HepG2 (cell line): ENCODE measurements around the gene ATP13A4. TPM values are rescaled to one million over a fixed set of nuclear protein-coding genes. Genes with fewer than 3 reads are reported as not detected.

Experiments used
- ATAC-seq: fragments of 200-7000 bp; cut with Tn5 transposase; 3 replicates; pipeline ENCODE4 v1.9.1; 2020; ENCODE audit warnings: mild to moderate bottlenecking, moderate library complexity
- BruUV-seq: library from RNA; stranded (reverse); fragments of 400-500 nt; replicated peaks from 2 replicates; lab custom pipeline; 2021; lab: Mats Ljungman, UMichigan
- CTCF ChIA-PET: fragments of 300-600 bp; formaldehyde crosslinking; extraction: SDS; loops from one replicate; lab custom pipeline; 2021; ENCODE audit warnings: low total read pairs, inconsistent platforms, low intra/inter-chr PET ratio; lab: Yijun Ruan, JAX
- POLR2A ChIA-PET: fragments of 350-600 bp; sonication (Branson Sonifier 250); formaldehyde crosslinking; loops from one replicate; lab custom pipeline; 2020; ENCODE audit warnings: antibody characterized with exemption, inconsistent platforms; lab: Yijun Ruan, JAX
- DNase-seq: peaks from one replicate; pipeline ENCODE4 v3.0.0-alpha.2; 2015; ENCODE audit warnings: low spot score
- FAIRE-seq: peaks from 3 replicates; lab custom pipeline; 2011; peaks lifted over from hg19 to GRCh38; lab: Jason Lieb, UNC
- H2AFZ ChIP-seq: one replicate; pipeline ENCODE4 v1.6.1; 2011; ENCODE audit warnings: low read length, inconsistent platforms
- H3K27ac ChIP-seq: fragments of 300-600 bp; 3 replicates; pipeline ENCODE4 v1.8.0; 2011; ENCODE audit warnings: mixed run types, mild to moderate bottlenecking, mixed read lengths, low read length, inconsistent platforms; ENCODE audit not compliant: insufficient read depth; ENCODE audit errors: extremely low read length
- H3K27me3 ChIP-seq, 2 experiments: fragments of 200-600 bp in 1 of 2; 2 replicates in 1 of 2; 3 replicates in 1 of 2; pipeline versions ENCODE4 v1.6.0 to v1.8.0; 2011; ENCODE audit warnings: low read length in 2 of 2, mild to moderate bottlenecking in 2 of 2, moderate library complexity in 2 of 2, inconsistent platforms in 1 of 2; ENCODE audit not compliant: insufficient read depth in 2 of 2, control insufficient read depth in 1 of 2
- H3K36me3 ChIP-seq, 2 experiments: fragments of 200-600 bp in 1 of 2; replicated peaks in 1 of 2; 2 replicates in 1 of 2; 3 replicates in 1 of 2; pipeline versions ENCODE4 v1.5.1 to v1.8.0; 2011; ENCODE audit warnings: low read length in 2 of 2, inconsistent platforms in 1 of 2; ENCODE audit not compliant: insufficient read depth in 2 of 2, control insufficient read depth in 1 of 2
- H3K4me1 ChIP-seq: 2 replicates; pipeline ENCODE4 v1.5.1; 2012; ENCODE audit warnings: low read length, inconsistent platforms; ENCODE audit not compliant: insufficient read depth
- H3K4me2 ChIP-seq: 2 replicates; pipeline ENCODE4 v1.6.0; 2011; ENCODE audit warnings: low read depth, low read length, inconsistent platforms
- H3K4me3 ChIP-seq, 3 experiments: fragments of 200-600 bp in 1 of 3; sonication (generic), shearing (Covaris generic) in 1 of 3; replicated peaks in 1 of 3; 2 replicates each; pipeline ENCODE4 v1.5.1; 2011 to 2016; ENCODE audit warnings: low read length in 3 of 3, inconsistent platforms in 2 of 3, low read depth in 2 of 3, mild to moderate bottlenecking in 2 of 3, control low read depth in 1 of 3, mixed read lengths in 1 of 3; ENCODE audit not compliant: insufficient read depth in 1 of 3
- H3K79me2 ChIP-seq: one replicate; pipeline ENCODE4 v1.6.1; 2011; ENCODE audit warnings: low read length, inconsistent platforms; ENCODE audit not compliant: insufficient read depth
- H3K9ac ChIP-seq: 2 replicates; pipeline ENCODE4 v1.6.0; 2011; ENCODE audit warnings: mild to moderate bottlenecking, low read depth, low read length, inconsistent platforms; ENCODE audit not compliant: insufficient read depth
- H3K9me3 ChIP-seq: 2 replicates; pipeline ENCODE4 v1.5.1; 2012; ENCODE audit warnings: mild to moderate bottlenecking, low read length
- H4K20me1 ChIP-seq: 2 replicates; pipeline ENCODE4 v1.6.0; 2011; ENCODE audit warnings: inconsistent platforms, mild to moderate bottlenecking, low read length, moderate library complexity; ENCODE audit not compliant: insufficient read depth
- ATF7 ChIP-seq, 2 experiments: fragments of 450-650 bp in 1 of 2; sonication (generic) in 1 of 2; formaldehyde crosslinking in 1 of 2; IDR thresholded peaks; 2 replicates each; pipeline versions ENCODE4 v1.4.0 to v1.6.1; 2016 to 2020; ENCODE audit warnings: antibody characterized with exemption in 1 of 2, mild to moderate bottlenecking in 1 of 2, missing genetic modification reagents in 1 of 2
- ZNF451 ChIP-seq: sonication (generic); formaldehyde crosslinking; IDR thresholded peaks from 2 replicates; pipeline ENCODE4 v1.5.0; 2020; ENCODE audit warnings: mild to moderate bottlenecking, missing genetic modification reagents
- WGBS: methylation state at CpG from one replicate; pipeline ENCODE4 v1.1.6; 2017; ENCODE audit warnings: low lambda C conversion rate; 5-methylcytosine and 5-hydroxymethylcytosine counted together
- in situ Hi-C: cut with HindIII; loops from 2 replicates; pipeline ENCODE4 v1.10.0; 2017; ENCODE audit warnings: low pct_unique_long_range_greater_than_20kb; ENCODE audit not compliant: extremely low pct_ligation_motif_present
- intact Hi-C: fragments of 100-400 bp; cut with micrococcal nuclease; formaldehyde crosslinking; loops from one replicate; pipeline ENCODE4 v1.10.0; 2022; ENCODE audit not compliant: unreplicated experiment
- polyA plus RNA-seq, 8 experiments: library from polyadenylated mRNA; depleted of rRNA in 3 of 8; stranded (reverse) in 7 of 8; unstranded in 1 of 8; fragments of >200 nt; fragmentation: Illumina TruSeq in 4 of 8; extraction: Trizol in 4 of 8; gene quantifications; 2 replicates each; pipeline versions ENCODE4 v1.2.1 to v1.2.3, GENCODE V29; 2011 to 2016; ENCODE audit warnings: low read depth in 4 of 8, missing spikeins in 1 of 8, mixed read lengths in 1 of 8; ENCODE audit not compliant: insufficient read depth in 1 of 8
- total RNA-seq, 5 experiments: library from RNA; depleted of rRNA; stranded (reverse); fragments of >200 nt; fragmentation: Illumina TruSeq; extraction: Trizol; gene quantifications; 2 replicates each; pipeline ENCODE4 v1.2.3, GENCODE V29; 2016; ENCODE audit warnings: low read depth in 1 of 5
- TF ChIP-seq, protein P1 (sequence below): sonication (generic); formaldehyde crosslinking; IDR thresholded peaks from 2 replicates; pipeline ENCODE4 v1.4.0; 2020; ENCODE audit warnings: missing genetic modification reagents

Gene ATP13A4
- total and polyA plus RNA-seq, 2 of the 13 experiments (the other 11 are each of a cell fraction or from before 2014, with no cell fraction given), result 0.01 to 0.07 TPM

DNA sequence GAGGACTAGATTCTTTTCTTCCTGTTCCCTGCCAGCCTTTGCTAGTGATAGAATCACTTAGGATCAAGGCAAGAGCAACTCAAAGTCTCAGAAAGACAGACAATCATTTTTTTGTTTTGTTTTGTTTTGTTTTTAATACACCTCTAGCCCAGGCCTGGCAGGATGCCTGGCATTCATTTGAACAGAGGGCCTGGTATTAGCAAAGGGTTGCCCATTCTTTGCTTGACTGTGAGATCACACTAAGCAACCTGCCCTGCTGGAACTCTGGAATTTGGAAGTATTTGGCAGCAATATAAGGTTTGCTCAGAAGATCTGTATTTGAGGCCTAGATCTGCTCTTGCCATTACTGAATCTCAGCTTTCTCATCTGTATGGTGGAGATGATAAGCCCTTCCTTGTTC is 154.4 kb downstream of the ATP13A4 start (continued):
- TF ChIP-seq, protein P1, sequence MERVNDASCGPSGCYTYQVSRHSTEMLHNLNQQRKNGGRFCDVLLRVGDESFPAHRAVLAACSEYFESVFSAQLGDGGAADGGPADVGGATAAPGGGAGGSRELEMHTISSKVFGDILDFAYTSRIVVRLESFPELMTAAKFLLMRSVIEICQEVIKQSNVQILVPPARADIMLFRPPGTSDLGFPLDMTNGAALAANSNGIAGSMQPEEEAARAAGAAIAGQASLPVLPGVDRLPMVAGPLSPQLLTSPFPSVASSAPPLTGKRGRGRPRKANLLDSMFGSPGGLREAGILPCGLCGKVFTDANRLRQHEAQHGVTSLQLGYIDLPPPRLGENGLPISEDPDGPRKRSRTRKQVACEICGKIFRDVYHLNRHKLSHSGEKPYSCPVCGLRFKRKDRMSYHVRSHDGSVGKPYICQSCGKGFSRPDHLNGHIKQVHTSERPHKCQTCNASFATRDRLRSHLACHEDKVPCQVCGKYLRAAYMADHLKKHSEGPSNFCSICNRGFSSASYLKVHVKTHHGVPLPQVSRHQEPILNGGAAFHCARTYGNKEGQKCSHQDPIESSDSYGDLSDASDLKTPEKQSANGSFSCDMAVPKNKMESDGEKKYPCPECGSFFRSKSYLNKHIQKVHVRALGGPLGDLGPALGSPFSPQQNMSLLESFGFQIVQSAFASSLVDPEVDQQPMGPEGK (CRISPR knock-in tag), result no peak

DNA sequence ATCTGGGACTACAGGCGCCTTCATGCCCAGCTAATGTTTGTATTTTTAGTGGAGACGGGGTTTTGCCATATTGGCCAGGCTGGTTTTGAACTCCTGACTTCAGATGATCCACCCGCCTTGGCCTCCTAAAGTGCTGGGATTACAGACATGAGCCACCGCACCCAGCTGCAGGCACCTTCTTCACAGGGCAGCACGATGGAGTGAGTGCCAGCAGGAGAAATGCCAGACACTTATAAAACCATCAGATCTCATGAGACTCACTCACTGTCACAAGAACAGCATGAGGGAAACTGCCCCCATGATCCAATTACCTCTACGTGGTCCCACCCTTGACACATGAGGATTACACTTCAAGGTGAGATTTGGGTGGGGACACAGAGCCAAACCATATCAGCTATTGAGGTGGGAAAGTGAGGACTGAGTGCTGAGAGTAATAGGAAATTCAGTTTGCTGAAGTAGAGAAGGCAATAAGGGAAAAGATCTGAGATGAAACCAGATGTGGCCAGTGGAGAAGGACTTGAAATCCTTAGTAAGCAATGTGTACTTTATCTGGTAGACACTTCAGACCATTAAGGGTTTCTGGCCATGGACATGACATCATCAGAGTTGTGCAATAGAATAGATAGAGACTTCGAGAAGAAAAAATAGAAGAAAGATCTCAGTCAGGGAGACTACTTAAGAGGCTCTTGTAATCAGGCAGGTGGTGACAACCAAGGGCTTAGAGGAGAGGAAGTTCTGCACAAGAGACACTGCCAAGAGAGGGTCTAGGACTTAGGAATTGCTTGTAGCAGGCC is 158.0 kb downstream of the ATP13A4 start:
- no TSS peak for BruUV-seq
- WGBS, result 2% methylated on average over 4 of the region's 7 CpGs
- Histone ChIP-seq H3K79me2 (no peaks in the 10 kb centered on the region), H3K36me3 (no peaks in the 10 kb centered on the region), H3K4me1 (no peaks in the 10 kb centered on the region), H3K4me3 (no peak overlapping the region), H3K9ac (no peak overlapping the region), H3K4me2 (no peak overlapping the region), H3K9me3 (no peaks in the 10 kb centered on the region), H3K27me3 (no peaks in the 10 kb centered on the region), H2AFZ (no peak overlapping the region), H3K27ac (no peak overlapping the region), H4K20me1 (no peaks in the 10 kb centered on the region)
- ChIA-PET POLR2A (no interaction called here), CTCF (no interaction called here)
- in situ Hi-C loops (no loop called here), intact Hi-C loops (no loop called here)
- DNase-seq, result no peak
- TF ChIP-seq ZNF451, result no peak
- peak; percentile 47 for TF ChIP-seq ATF7 (IDR thresholded peaks at IDR 0.05)
- no peak for TF ChIP-seq ATF7 (CRISPR knock-in tag; IDR thresholded peaks at IDR 0.05)
- no peak for FAIRE-seq
- ATAC-seq, result no peak
